Kasumi-1 (cell line): ENCODE results near the gene LTO1.

Source experiments
- DNase-seq, 2 experiments: peaks; one replicate each; lab custom pipeline; 2025; lab: John Stamatoyannopoulos, UW

Gene LTO1

DNA sequence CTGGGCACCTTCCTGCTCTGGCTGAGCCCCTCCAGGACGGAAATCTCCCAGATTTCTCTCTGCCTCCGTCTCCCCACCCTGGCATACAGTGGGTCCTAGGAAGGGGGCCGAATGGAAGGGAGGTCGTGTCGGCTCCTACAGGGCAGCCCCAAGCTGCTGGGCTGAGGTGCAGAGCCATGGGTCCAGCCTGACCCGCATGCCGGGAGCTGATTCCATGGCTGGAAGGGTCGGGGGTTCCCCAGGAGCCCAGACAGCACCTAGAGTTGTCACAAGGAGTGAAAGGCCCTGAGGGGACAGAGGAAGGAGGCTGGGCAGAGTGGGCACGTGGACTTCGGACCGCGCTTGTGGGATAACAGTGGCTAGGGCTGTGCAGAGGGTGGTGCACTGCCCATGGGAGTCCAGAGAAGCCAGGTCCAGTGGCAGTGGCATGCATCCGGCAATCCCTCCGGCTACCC is 17.7 kb downstream of the LTO1 start:
- DNase-seq = no peak

DNA sequence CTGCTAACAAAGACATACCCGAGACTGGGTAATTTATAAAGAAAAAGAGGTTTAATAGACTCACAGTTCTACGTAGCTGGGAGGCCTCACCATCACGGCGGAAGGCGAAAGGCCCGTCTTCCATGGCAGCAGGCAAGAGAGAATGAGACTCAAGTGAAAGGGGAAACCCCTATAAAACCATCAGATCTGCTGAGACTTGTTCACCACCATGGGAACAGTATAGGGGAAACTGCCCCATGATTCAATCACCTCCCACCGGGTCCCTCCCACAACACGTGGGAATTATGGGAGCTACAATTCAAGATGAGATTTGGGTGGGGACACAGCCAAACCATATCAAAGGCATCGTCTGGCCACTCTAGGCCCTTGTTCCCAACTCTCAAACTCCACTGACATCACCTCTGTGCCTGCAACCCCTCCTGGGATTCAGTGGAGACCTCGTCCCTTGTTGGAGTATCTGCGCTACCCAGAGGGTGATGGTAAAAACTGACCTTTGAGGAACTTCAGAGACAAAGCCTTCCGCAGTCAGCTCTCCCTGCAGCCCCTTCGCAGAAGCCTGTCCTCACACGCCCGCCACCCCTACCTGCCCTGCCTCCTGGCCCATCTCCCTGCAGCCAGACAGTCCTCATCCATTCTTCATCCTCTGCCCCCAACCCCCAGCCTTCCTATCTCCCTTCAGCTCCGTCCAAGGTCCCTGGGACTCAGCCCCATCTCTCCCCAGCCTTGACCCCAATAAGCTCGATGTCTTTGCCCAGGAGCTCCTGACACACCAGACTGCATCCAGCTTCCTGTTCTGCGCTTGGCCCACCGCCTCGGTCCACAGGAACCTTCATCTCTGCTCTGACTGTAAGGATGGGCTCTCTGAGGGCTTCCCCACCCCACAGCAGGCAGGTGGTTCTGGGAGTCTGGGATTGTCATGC is 18.4 kb downstream of the LTO1 start:
- DNase-seq = no peak

DNA sequence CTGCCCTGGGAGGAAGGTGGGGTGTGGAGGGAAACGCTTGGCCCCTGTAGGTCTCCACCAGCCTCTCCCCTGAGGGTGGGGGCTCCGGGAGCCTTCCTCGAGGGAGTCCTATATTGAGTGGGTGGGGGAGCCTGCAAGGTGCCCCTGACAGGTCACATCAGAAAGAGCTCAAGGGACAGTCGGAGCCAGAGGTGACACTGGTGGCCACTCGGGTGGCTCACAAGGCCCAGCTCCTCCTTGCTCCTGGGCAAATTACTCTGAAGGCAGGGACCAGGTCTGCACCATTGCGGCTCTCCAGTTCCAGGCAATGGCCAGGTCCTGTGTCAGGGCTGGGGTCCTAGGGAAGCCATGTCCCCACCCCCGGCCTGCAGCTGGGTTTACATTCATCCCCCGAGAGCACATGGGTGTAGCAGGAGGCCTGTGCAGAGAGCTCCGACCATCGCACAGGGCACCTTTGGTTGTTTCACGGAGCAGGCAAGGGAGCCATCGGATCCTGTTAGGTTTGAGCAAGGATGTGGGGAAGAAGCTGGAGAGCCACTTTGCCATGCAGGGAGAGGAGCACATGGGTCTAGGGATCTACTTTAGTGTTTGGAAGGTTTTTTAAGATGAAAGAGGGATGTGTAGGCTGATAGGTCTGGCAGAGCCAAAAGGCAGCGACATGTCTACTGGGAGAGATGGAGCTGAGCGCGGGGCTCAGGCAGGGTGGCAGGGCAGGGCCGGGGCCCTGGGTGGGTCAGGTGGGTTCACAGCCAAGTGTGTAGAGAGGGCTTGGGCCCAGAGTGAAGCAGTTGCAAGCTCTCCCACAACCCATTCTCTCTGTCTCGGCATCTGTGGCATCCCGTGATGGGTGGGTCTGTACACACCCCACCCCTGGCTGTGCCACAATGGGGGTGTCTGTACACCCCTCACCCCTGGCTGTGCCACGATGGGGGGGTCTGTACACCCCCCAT is 19.4 kb downstream of the LTO1 start:
- DNase-seq = no peak

DNA sequence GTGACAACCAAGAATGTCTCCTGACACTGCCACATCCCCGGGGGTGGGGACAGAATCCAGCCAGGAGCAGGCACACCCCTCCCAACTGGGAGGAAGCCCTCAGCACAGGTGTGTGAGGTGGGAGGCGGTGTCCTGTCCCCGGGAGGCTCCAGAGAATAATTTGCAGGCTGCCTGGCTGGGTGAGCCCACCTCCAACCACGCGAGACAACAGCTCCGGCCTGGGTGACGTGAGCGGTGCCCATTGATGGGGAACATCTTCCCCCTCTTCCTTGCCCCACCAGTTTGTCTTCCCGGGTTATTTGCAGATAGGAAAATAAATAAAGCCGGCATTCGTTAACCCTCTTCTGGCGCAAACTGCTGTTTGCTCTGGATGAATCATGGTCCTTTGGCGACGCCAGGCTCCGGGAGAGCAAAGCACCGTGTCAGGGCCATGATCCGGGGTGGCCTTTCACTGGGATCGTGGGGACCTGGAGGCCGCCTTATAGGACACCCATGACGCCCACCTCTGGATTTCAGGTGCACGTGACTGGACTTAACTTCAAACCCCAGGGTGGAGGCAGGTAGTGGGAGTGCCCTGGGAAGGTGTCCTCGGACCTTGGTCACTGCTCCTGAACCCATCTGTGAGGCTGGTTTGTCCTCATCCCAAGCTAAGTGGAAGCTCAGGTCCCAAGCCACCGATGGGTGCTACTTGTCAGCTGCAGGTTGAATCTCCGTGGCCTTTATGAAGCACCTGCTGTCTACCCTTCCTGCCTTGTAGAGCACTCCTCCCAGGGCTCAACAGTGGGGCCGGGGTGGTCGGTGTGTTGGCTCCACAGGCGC is 20.3 kb downstream of the LTO1 start:
- no peak for DNase-seq

DNA sequence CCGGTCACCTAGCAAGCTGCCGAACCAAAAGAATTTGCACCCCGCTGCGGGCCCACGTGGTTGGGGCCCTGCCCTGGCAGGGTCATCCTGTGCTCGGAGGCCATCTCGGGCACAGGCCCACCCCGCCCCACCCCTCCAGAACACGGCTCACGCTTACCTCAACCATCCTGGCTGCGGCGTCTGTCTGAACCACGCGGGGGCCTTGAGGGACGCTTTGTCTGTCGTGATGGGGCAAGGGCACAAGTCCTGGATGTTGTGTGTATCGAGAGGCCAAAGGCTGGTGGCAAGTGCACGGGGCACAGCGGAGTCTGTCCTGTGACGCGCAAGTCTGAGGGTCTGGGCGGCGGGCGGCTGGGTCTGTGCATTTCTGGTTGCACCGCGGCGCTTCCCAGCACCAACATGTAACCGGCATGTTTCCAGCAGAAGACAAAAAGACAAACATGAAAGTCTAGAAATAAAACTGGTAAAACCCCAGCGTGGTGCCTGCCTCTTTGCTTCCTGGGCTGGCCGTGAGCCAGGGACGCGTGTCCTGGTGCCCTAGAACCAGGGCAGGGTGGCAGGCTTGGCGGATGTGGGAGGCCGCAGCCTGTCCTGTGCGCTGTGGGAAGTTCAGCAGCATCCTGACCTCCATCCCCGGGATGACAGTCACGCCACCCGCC is 21.0 kb downstream of the LTO1 start:
- DNase-seq = no peak

DNA sequence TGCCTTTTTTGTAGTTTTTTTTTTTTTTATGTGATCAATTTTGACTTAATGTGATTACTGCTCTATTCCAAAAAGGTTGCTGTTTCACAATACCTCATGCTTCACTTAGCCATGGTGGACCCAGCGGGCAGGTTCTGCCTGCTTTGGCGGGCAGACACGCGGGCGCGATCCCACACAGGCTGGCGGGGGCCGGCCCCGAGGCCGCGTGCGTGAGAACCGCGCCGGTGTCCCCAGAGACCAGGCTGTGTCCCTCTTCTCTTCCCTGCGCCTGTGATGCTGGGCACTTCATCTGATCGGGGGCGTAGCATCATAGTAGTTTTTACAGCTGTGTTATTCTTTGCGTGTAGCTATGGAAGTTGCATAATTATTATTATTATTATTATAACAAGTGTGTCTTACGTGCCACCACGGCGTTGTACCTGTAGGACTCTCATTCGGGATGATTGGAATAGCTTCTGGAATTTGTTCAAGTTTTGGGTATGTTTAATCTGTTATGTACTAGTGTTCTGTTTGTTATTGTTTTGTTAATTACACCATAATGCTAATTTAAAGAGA is 21.7 kb downstream of the LTO1 start:
- DNase-seq = no peak

DNA sequence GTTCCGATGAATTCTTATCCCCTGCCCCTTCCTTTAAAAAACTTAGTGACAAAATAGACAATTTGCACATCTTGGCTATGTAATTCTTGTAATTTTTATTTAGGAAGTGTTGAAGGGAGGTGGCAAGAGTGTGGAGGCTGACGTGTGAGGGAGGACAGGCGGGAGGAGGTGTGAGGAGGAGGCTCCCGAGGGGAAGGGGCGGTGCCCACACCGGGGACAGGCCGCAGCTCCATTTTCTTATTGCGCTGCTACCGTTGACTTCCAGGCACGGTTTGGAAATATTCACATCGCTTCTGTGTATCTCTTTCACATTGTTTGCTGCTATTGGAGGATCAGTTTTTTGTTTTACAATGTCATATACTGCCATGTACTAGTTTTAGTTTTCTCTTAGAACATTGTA is 22.2 kb downstream of the LTO1 start:
- DNase-seq = no peak

DNA sequence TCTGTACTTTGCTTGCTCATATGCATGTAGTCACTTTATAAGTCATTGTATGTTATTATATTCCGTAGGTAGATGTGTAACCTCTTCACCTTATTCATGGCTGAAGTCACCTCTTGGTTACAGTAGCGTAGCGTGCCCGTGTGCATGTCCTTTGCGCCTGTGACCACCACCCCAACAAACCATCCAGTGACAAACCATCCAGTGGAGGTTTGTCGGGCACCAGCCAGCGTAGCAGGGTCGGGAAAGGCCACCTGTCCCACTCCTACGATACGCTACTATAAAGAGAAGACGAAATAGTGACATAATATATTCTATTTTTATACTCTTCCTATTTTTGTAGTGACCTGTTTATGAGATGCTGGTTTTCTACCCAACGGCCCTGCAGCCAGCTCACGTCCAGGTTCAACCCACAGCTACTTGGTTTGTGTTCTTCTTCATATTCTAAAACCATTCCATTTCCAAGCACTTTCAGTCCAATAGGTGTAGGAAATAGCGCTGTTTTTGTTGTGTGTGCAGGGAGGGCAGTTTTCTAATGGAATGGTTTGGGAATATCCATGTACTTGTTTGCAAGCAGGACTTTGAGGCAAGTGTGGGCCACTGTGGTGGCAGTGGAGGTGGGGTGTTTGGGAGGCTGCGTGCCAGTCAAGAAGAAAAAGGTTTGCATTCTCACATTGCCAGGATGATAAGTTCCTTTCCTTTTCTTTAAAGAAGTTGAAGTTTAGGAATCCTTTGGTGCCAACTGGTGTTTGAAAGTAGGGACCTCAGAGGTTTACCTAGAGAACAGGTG is 23.1 kb downstream of the LTO1 start:
- DNase-seq = no peak

DNA sequence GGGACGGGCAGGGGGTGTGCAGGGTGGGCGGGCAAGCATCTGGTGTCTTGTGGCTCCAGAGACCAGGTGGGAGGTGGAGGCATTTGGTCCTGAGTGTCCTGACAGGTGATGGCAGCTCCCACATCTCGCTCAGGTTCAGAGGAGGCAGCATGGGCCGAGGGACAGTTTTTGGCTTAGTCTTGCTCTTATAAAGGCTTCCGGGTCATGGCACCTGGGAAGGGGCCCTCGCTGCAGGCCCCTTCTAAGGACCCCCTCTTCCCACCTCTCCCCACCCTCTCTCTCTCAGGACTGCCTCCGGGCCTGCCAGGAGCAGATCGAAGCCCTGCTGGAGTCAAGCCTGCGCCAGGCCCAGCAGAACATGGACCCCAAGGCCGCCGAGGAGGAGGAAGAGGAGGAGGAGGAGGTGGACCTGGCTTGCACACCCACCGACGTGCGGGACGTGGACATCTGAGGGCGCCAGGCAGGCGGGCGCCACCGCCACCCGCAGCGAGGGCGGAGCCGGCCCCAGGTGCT is 24.3 kb downstream of the LTO1 start:
- DNase-seq = no peak

DNA sequence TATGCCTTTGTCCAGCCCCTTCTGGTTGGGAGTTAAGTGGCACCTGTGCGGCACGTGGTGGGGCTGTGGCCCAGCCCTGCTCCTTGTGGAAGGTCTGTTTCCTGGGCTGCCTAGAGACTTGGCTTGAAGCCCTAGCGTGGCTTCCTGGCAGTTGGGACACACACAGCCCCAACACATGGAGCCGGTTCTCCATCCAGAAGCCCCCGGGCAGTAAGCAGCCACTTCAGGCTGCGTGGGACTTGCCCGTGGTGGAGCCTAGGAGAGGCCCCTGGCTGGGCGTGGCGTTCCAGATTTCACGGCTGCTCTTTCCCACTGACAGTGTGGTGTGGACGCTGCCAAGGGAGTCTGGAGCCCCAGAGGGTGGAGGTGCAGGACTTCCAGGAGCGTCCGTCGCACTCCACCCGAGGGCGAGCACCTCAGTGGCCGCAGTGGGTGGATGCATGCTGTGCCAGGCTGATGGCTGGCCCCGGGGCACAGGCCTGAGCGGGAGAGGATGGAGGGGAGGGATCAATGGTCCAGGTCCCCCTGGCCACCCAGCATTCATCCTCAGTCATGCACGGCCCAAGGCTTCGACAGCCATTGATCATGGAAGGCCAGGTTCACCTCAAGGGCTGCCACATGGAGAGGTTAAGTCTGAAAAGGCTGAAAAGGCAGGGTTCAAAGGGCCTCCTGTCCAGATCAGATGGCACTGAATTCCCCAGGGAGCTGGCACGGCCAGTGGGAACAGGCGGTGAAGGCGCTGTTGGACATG is 24.9 kb downstream of the LTO1 start:
- DNase-seq = peak; percentile 47 to 63

DNA sequence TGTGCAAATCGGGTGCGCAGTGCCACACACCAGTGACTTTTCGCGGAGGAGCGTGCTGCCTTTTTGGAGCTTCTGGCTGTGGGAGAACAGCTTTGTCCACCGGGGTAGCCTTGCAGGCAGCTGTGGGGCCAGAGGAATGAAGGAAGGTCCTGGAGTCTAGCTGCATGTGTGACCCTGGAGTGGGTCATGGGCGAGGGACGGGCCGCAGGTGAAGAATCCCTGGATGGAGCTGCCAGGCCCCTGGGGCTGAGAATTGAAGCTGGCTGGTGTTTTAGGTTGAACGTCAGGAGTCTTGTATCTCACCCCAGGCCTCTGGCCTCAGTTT is 25.6 kb downstream of the LTO1 start:
- no peak for DNase-seq

DNA sequence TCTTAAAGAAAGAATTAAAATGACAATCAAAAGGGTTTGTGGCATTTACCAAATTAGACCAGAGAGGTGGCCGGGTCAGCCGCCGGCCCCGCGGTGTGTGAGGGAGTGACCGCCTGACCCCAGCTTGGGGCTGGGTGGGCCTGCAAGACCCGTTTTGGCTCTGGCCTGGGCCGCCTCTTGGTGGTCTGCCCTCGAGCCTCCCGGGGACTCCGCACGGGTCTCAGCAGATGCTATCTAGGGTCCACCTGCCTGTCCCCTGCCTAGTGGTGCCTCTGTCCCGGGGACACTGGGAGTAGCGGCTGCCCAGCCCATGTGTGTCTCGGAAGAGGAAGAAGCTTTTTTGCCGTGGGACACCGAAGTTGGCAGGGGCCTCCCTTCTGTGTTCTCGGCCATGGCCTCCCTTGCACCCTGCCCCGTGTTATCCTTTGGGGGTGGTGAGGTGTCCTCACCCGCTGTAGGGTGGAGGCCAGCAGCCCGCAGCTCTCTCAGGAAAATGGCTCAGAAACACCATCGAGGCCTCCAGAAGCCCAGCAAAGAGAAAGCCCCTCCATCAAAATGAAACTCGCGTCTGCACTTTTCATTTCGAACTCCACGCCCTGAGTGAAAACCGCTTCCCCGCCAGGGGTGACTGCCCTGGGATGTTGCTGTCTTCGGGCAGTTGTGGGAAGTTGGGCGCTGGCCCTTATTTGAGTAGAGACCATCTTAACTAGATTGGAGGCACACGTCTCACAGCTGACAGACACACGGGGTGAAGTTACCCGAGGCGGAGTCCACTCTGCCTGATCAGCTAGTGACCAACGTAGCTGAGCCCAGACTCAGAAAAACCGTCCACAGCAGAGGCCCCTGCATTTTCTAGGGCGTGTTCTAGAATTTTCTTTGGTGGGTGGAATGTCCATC is 26.2 kb downstream of the LTO1 start:
- DNase-seq = no peak

DNA sequence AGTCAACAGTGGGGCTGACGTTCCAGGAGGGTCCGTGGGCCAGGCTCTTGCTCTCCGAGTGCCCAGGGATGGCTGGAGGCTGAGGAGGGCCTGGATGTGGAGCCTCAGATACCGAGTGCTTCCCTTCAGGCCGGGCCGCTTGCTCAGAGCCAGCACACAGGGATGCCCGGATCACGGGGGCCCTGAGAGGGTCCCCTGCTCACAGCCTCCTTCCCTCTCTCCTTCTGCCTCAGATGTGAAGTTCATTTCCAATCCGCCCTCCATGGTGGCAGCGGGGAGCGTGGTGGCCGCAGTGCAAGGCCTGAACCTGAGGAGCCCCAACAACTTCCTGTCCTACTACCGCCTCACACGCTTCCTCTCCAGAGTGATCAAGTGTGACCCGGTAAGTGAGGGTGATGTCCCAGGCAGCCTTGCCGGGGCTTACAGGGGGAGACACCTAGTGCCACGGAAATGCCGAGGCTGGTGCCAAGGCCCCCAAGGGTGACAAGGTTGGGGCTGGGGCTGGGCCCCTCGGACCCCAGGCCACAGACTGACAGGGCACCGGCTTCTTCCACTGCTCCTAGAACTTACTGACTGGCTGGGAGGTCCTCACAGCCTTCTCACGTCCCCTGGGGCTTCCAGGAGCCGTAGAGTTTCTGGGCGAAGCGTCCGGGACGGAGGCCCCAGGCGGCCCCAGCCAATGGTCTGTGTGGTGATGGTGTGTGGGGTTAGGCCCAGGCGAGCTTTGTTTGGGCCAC is 27.2 kb downstream of the LTO1 start:
- DNase-seq = peak; percentile 18 to 29

DNA sequence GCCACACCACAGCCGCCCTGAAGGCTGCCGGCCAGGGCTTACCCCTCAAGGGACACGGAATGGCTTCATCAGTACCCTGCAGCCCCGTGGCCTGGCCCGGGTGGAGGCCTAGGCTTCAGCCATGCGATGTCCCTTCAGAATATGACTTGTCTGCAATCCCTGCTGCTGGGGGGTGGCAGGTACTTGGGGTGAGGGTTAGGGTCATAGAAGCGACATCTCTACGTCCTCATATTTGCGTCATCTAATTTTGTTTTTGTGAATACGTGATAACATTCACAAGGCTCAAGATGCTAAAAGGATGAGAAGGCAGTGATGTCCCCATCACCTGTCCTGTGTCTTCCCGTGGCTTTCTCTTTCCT is 27.8 kb downstream of the LTO1 start:
- DNase-seq = no peak

DNA sequence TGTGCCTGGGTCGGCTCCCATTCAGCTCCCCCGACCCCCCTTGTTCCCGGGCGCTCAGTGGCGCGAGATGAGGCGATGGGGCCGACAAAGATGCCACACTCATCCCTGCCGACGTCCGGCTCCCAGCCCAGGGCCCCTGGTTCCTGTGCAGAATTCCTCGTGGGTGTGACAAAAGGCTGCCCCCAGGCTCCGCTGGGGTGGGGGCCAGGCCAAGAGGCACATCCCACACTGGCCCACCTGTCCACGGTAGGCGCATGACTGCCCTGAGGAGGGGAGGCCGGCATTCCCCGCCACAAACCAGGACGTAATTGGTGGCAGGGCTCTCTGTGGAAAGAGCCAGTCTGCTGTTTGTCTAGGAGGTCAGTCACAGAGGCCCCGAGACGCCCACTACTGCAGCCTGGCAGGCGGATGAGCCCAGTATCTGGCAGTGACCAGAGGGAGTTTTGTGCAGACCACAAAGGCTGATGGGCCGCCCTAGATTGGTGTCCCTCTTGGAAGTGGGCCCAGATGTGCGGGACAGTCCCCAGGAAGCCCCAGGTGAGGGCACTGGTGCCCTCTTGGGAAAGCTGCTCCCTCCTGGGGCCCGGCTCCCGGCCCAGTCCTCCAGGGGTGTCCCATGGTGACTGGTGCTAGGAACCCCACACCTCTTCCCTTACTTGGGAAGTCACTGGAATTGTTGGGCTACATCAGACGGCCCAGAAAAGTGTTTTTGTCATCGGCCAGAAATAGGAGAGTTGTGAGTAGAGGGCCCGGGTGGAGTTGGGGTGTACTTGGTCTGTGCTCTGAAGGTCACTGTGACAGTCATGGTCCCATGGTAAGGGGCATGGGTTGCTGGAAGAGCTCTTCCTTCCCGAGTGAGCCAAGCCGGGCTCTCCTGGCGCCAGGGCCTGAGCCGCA is 28.4 kb downstream of the LTO1 start:
- DNase-seq = no peak

DNA sequence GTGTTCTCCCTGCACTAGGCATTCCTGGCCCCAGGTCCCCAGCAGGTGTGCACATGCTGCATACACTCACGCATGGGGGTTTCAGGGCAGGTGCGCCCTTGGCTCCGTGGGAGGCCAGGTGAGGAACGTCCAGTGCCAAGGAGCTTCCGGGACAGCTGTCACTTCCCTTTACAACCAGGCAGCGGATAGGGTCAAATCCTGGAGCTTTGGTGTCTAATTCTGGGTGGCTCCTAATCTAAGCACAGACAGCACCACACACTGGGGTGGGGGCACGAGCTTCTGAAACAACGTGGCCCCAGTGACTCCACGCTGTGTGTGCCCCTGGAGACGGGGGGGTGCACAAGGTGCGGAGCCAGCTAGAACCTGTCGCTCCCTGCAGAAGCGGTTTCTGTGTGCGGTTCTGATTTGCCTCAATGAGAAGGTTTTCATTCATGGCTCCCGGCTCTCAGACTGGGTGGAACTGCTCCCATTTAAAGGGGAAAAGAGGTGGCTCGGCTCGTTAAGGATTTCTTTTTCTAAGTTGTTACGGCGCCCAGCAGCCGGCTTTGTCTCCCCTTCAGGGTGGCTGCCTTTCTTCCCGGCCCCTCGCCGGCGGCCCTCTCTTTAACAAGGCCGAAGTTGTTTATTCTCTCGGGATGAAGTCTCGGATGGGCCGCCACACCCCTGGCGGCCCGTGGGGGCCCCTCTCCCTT is 29.2 kb downstream of the LTO1 start:
- DNase-seq = no peak
